Renal pelvis (tissue), 4 donors: ENCODE data around the gene ADGRD2. TPM values are rescaled to one million over a fixed set of nuclear protein-coding genes. Genes with fewer than 3 reads are reported as not detected.

Experiments used
- DNase-seq: peaks from one replicate; pipeline ENCODE4 v3.0.0-alpha.2; 2013
- polyA plus RNA-seq, 3 donors: library from polyadenylated mRNA; unstranded; fragments of 120-200 nt; gene quantifications; one replicate each; pipeline ENCODE4 v1.2.1, GENCODE V29; 2013; ENCODE audit not compliant: insufficient read length in 3 of 3

The ADGRD2 gene
- polyA plus RNA-seq, 3 donors, result 0.17 to 0.37 (median 0.19) TPM

- DNase-seq, result no peak
These were observed 12.2 kb upstream of the ADGRD2 start for GRCh38 chr9:124438091-124438490.

GRCh38 chr9:124439086-124439485 is 11.2 kb upstream of the ADGRD2 start:
- no peak for DNase-seq

GRCh38 chr9:124439686-124440243 is 10.5 kb upstream of the ADGRD2 start:
- DNase-seq, result no peak

GRCh38 chr9:124440786-124441185 is 9.5 kb upstream of the ADGRD2 start:
- DNase-seq, result no peak

GRCh38 chr9:124441291-124441690 is 9.0 kb upstream of the ADGRD2 start:
- DNase-seq, result no peak

- DNase-seq, result no peak
These were observed 7.9 kb upstream of the ADGRD2 start for GRCh38 chr9:124442379-124442778.

- DNase-seq, result no peak
These were observed 7.4 kb upstream of the ADGRD2 start for GRCh38 chr9:124442826-124443225.

- no peak for DNase-seq
These were observed 6.6 kb upstream of the ADGRD2 start for GRCh38 chr9:124443625-124444024.

- DNase-seq, result no peak
These were observed 6.1 kb upstream of the ADGRD2 start for GRCh38 chr9:124444166-124444565.

- no peak for DNase-seq
These were observed 3.0 kb upstream of the ADGRD2 start for GRCh38 chr9:124447297-124447661.

GRCh38 chr9:124448019-124448418 is 2.2 kb upstream of the ADGRD2 start:
- no peak for DNase-seq

- no peak for DNase-seq
These were observed 685 bp upstream of the ADGRD2 start for GRCh38 chr9:124449381-124450151.

- no peak for DNase-seq
These were observed 845 bp downstream of the ADGRD2 start for GRCh38 chr9:124450931-124451661.

GRCh38 chr9:124452326-124452725 is 2.1 kb downstream of the ADGRD2 start:
- DNase-seq, result no peak

GRCh38 chr9:124452841-124453585 is 2.8 kb downstream of the ADGRD2 start:
- no peak for DNase-seq

- no peak for DNase-seq
These were observed 3.4 kb downstream of the ADGRD2 start for GRCh38 chr9:124453586-124454191.

GRCh38 chr9:124454296-124454695 is 4.0 kb downstream of the ADGRD2 start:
- DNase-seq, result no peak

- no peak for DNase-seq
These were observed 4.7 kb downstream of the ADGRD2 start for GRCh38 chr9:124454791-124455443.

GRCh38 chr9:124455820-124456219 is 5.6 kb downstream of the ADGRD2 start:
- no peak for DNase-seq

- no peak for DNase-seq
These were observed 6.3 kb downstream of the ADGRD2 start for GRCh38 chr9:124456341-124457078.
